Middle frontal gyrus (tissue), 1 donor: ENCODE data around the gene HMX2.

ENCODE experiments used
- DNase-seq: peaks from one replicate; pipeline ENCODE4 v3.0.0-alpha.2; 2015; ENCODE audit warnings: low spot score; ENCODE audit errors: extremely low spot score

The HMX2 gene

DNA sequence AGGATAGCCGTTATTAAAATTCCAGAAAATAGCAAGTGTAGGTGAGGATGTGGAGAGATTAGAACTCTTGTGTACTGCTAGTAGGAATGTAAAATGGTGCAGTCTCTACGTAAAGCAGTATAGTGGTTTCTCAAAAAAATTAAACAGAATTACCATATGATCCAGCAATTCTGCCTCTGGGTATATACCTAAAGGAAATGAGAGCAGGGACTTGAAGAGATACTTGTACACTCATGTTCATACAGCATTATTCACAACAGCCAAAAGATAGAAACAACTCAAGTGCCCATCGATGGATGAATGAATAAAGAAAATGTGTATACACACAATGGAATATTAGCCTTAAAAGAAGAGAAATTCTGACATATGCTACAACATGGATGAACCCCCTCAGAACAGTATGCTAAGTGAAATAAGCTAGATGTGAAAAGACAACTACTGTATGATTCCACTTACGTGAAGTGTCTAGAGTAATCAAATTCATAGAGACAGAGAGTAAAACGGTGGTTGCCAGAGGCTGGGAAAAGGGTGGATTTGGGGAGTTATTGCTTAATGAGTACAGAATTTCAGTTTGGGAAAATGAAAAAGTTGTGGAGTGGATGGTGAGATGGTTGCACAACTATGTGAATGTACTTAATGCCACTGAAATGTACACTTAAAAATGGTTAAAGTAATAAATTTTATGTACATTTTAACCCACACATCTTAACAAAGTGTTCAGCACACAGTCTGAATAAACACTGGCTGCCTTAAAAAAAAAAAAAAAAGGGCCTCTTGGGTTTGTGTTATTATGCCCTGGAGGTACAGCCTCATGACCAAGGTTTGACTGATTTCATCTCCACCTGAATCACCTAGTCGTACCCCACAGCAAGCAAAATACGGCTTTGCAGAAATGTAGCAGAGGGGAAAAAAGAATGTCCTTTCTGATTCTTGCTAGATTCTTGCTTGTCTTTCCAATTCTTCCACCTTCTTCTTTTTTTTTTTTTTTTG lies 32.5 kb downstream of the HMX2 start:
- no peak for DNase-seq

DNA sequence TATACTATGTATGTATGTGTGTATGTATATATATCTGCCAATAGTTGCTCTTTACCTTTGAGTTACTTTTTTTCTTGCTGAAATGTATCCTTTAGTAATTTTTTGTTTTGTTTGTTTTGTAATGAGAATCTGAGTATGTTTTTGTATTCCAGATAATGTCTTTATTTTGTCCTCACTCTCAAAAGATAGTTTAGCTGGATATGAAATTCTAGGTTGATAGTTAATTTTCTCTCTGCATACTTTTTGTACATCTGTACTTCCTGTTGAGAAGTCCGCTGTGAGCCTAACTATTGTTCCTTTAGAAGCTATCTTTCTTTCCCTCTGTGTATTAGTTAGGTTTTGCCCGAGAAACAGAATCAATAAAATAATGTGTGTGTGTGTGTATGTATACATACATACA lies 35.8 kb downstream of the HMX2 start:
- no peak for DNase-seq

DNA sequence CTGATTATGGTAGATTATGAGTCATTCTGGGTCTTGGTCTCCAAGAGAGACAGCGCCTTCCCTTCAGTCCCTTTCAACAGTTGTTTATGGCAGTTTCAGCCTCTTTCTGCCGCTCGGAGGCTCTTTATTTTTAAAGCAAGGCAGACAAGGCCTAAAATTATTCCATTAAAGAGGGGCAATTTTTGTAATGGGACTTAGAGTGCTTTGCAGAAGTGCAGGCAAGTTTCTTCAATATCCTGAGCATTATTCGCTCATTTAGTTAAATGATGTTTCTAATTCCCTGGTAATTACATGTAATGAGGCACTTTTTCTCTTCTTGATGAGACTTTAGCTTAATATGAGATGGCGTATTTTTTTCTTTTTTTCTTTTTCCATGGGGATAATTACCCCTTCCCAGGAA lies 39.8 kb downstream of the HMX2 start:
- DNase-seq, result no peak

DNA sequence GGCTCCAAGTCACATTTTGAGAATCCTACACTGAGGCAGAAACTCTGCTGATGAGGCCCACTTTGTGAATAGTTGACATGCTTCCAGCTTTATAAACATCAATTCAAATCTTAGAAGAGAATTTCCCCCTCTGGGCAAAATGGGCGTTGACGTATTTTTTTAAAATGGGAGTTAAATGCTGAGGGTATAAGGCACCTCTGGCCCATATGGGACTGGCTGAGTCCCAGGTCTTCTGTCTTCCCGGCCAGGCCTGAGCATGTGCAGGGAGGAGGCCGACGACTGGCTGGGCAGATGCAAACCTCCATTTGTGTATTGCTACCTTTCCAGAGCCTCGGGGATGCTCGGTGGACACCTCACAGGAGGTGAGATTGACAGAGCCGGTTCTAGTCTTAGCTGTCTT lies 44.0 kb downstream of the HMX2 start:
- no peak for DNase-seq

DNA sequence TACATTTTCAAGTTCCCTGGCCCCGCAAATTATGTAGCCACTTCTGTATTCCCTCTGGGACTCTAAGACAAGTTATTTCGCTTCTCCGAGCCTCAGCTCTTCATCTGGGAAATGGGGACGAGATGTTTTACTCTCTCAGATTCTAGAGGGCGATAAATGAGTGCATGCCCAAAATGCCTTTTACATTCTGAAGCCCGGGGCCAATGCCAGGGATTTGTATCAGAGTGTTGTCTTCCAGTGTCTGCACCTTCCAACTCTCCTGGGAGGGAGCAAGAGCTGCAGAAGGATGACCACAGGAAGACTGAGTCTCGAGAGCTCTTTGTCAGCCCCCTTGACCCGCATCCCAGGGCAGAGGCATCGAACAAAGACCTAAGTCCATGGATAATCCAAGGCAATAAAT lies 46.1 kb downstream of the HMX2 start:
- no peak for DNase-seq
